ENCODE measurements around the gene DNAL4.
"Not testable (repeated sequence)": the region's sequence is repeated elsewhere in the genome, so short reads cannot be mapped to it uniquely, and the experiment has no call there.

Gene DNAL4

DNA sequence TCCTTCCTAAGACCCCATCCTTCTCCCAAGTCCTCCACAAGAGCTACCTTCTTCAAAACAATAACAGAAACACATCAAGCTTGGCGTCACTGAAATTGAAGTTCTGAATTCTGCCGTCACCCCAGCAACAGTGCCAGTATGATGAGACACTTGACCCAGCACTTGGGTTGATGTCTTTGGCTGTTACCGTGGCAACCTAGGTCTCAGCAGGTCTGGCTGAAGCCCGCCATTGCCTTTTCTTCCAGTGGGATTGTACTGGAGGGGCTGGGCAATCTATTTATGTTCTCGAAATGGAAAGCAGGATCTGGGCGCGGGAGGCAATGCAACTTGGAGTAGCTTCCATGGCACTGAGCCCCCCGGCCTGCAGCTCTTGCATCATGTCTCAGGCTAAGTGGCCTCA is 26.1 kb upstream of the DNAL4 start:
- DNase-seq (ENCODE audit: low spot score), result no peak
- in situ Hi-C loops (cut with MboI; ENCODE audit: low sequenced_read_pairs, unreplicated experiment), result no loop called here
- TF ChIP-seq, protein P1, sequence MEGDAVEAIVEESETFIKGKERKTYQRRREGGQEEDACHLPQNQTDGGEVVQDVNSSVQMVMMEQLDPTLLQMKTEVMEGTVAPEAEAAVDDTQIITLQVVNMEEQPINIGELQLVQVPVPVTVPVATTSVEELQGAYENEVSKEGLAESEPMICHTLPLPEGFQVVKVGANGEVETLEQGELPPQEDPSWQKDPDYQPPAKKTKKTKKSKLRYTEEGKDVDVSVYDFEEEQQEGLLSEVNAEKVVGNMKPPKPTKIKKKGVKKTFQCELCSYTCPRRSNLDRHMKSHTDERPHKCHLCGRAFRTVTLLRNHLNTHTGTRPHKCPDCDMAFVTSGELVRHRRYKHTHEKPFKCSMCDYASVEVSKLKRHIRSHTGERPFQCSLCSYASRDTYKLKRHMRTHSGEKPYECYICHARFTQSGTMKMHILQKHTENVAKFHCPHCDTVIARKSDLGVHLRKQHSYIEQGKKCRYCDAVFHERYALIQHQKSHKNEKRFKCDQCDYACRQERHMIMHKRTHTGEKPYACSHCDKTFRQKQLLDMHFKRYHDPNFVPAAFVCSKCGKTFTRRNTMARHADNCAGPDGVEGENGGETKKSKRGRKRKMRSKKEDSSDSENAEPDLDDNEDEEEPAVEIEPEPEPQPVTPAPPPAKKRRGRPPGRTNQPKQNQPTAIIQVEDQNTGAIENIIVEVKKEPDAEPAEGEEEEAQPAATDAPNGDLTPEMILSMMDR (IDR thresholded peaks at IDR 0.05; ENCODE audit: borderline replicate concordance, control extremely low read depth, extremely low read depth, insufficient read depth, missing control alignments), result no peak

DNA sequence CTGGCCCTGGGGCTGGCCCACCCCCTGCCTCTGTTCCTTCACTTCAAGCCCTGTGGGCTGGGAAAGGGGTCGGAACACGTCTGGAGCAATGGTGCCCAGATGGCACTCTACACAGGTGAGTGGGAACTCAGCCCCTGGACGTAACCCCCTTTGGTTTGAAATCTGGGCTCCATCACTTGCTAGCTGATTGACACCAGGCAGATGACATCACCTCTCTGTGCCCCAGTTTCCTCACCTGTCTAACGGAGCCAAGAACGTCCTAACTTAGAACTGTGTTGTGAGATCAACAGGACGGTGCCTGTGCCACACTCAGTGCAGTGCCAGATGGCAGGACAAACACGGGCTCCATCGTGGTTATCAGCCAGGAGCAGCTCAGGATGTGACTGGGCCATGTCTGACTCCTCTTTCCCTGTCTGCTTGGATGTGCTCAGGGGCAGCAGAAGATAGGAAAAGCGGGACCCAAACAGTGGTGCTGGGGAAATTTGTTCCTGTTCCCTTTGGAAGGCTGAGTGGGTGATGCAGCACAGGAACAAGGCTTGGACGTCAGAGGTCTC is 25.5 kb upstream of the DNAL4 start:
- in situ Hi-C loops (cut with MboI; ENCODE audit: low sequenced_read_pairs, unreplicated experiment), result no loop called here
- DNase-seq (ENCODE audit: low spot score), result no peak
- TF ChIP-seq, protein P1 (IDR thresholded peaks at IDR 0.05; ENCODE audit: borderline replicate concordance, control extremely low read depth, extremely low read depth, insufficient read depth, missing control alignments), result no peak

DNA sequence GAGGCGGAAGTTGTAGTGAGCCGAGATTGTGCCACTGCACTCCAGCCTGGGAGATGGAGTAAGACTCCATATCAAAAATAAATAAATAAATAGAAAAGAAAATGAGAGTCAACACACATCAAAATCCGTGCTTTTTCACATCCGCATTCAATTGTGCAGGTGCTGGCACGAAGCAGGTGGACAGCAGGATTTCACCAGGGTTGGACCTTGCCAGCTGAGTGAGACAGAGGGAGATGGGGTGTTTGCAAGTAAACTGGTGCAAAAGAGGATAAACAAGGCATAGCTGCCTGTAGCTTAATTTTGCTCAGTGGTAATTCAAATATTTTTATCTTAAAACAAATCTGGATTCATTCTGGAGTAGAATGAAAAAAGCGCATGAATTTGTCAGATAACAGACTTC is 23.3 kb upstream of the DNAL4 start:
- in situ Hi-C loops (cut with MboI; ENCODE audit: low sequenced_read_pairs, unreplicated experiment), result no loop called here
- DNase-seq (ENCODE audit: low spot score), result no peak
- TF ChIP-seq, protein P1 (IDR thresholded peaks at IDR 0.05; ENCODE audit: borderline replicate concordance, control extremely low read depth, extremely low read depth, insufficient read depth, missing control alignments), result no peak

DNA sequence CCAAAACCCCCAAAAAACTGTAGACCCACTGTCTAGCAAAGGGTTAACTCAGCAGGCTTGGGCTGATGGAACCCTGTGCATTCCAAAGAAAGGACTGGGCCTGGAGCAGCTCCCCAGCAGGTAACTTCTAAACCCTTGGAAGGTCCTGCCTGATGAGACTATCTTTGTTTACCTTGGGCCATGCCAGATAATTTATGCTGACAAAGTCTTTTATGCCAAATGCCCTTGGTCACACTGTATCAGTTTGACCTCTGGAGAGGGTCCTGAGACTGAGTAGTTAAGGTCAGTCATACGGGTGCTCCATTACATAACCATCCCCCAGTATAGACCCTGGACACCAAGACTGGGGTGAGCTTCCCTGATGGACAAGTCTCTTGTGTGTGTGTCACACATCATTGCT is 21.9 kb upstream of the DNAL4 start:
- TF ChIP-seq, protein P1 (IDR thresholded peaks at IDR 0.05; ENCODE audit: borderline replicate concordance, control extremely low read depth, extremely low read depth, insufficient read depth, missing control alignments), result no peak
- in situ Hi-C loops (cut with MboI; ENCODE audit: low sequenced_read_pairs, unreplicated experiment), result no loop called here
- no peak for DNase-seq (ENCODE audit: low spot score)

DNA sequence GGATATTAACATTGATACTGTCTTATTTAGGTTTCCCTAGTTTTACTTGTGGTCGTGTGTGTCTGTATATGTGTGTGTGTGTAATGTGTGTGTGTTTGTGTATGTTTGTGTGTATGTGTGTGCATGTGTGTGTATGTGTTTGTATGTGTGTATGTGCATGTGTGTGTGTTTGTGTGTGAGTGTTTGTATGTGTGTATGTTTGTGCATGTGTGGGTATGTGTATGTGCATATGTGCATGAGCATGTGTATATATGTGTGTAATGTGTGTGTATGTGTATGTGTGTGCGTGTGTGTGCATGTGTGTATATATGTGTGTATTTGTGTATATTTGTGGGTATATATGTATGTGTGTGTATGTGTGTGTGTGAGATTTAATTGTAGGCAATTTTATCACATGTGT is 17.3 kb upstream of the DNAL4 start:
- DNase-seq (ENCODE audit: low spot score), result no peak
- TF ChIP-seq, protein P1 (IDR thresholded peaks at IDR 0.05; ENCODE audit: borderline replicate concordance, control extremely low read depth, extremely low read depth, insufficient read depth, missing control alignments), result no peak
- in situ Hi-C loops (cut with MboI; ENCODE audit: low sequenced_read_pairs, unreplicated experiment), result no loop called here

DNA sequence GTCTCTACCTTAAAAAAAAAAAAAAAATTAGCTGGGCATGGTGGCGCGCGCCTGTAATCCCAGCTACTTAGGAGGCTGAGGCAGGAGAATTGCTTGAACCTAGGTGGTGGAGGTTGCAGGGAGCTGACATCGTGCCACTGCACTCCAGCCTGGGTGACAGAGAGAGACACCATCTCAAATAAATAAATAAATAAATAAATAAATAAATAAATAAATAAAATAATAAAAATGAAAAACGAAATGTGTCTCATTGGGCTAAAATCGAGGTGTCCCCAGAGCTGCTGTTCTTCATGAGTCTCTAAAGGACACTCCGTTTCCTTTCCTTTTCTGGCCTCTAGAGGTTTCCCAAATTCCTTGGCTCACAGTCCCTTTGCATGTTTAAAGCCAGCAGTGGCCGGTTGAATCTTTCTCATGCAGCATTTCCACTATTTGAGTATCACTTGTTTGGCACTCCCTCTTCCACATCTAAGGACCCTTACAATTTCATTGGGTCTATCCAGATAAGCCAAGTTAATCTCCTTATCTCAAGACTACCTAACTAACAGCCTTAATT is 11.2 kb upstream of the DNAL4 start:
- in situ Hi-C loops (cut with MboI; ENCODE audit: low sequenced_read_pairs, unreplicated experiment); DNase-seq (ENCODE audit: low spot score): not testable (repeated sequence)

DNA sequence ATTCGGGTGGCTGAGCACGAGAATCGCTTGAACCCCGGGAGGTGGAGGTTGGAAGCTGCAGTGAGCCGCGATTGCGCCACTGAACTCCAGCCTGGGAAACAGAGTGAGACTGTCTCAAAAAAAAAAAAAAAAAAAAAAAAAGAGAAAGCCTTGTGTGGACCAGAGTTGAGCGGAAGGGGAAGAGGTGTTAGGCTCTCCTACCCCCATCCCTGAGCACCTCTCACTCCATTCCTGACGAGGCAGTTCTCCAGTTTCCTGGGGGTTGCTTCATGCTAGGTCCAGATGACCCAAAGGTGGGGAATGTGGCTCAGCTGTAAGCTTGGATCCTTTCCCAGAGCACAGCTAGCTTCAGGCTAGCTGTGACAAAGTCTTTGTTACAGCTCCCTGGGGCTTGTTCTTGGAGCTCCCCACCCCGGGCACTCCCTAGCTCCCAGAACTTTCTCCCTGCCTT is 8.8 kb upstream of the DNAL4 start:
- in situ Hi-C loops (cut with MboI; ENCODE audit: low sequenced_read_pairs, unreplicated experiment), result no loop called here
- no peak for DNase-seq (ENCODE audit: low spot score)
- TF ChIP-seq, protein P1 (IDR thresholded peaks at IDR 0.05; ENCODE audit: borderline replicate concordance, control extremely low read depth, extremely low read depth, insufficient read depth, missing control alignments), result no peak
